Activated T-cell treated with anti-CD3 and anti-CD28 coated beads, Interleukin-2, amount 50 U/mL, for 24 hours (primary cell): ENCODE measurements around the gene PACSIN1.

Experiments
- DNase-seq: peaks from one replicate; pipeline ENCODE4 v3.0.0-alpha.2; 2020
- H3K27ac Mint-ChIP-seq: 2 replicates; pipeline ENCODE4 v1.8.0; 2020; ENCODE audit warnings: mild to moderate bottlenecking, mixed read lengths
- H3K27me3 Mint-ChIP-seq: 2 replicates; pipeline ENCODE4 v1.8.0; 2020; ENCODE audit warnings: mixed read lengths
- H3K36me3 Mint-ChIP-seq: 2 replicates; pipeline ENCODE4 v1.8.0; 2020; ENCODE audit warnings: low read depth, mixed read lengths
- H3K4me1 Mint-ChIP-seq: 2 replicates; pipeline ENCODE4 v1.8.0; 2020; ENCODE audit warnings: low read depth, mixed read lengths
- H3K4me3 Mint-ChIP-seq: 2 replicates; pipeline ENCODE4 v1.8.0; 2020; ENCODE audit warnings: mild to moderate bottlenecking, moderate library complexity, mixed read lengths
- H3K9me3 Mint-ChIP-seq: 2 replicates; pipeline ENCODE4 v1.8.0; 2020; ENCODE audit warnings: mixed read lengths

Gene PACSIN1

DNA sequence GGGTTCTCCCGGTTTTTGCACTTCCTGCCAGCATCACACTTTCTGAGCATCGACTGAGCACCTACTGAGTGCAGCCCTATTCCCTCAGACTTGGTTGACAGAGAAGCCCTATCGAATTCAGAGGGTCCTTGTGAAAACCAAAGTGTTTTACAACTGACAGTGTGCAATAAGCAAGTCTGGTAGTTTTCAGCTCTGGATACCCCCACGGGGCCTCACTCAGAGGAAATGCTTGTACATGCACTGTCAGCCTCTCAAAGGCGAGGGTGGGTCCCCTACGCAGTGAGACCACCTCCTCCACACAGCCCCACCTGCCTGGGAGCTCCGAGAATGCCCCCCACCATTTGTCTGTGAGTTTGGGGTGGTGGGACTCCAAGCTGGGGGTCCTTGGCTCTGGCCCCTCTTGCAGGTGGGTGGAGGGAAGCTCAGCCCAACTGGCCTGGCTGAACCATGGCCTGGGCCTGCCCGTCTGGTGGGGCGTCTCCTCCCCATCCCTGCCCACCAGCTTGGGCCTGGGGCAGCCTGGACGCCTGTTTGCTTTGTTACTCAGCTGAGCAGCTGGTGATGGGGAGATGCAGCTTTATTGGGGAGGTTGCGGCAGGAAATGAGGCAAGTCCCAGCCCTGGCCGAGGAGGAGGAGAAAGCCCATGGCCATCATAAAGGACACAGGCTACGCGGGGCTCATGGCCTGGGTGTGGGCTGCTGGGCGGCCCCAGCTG is 88.6 kb downstream of the PACSIN1 start:
- Mint-ChIP-seq H3K4me1 (peaks cover 8% of the 10 kb centered on the region), H3K4me3 (no peak overlapping the region), H3K27ac (no peak overlapping the region), H3K27me3 (no peaks in the 10 kb centered on the region), H3K36me3 (no peaks in the 10 kb centered on the region), H3K9me3 (no peaks in the 10 kb centered on the region)
- DNase-seq = no peak

DNA sequence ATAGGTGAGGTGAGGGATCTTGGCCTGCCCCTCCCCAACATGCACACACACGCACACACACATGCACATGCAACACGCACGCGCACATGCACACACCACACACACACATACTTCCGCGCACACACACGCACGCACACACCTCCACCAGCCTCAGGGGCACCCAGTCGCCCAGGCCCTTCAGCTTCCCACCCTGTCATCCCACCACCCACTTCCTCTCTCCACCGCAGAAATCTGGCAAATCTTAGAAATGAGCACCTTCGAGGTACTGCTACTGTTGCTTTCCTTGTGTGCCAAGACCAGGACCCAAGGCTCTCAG is 89.1 kb downstream of the PACSIN1 start:
- H3K9me3 Mint-ChIP-seq = no peaks in the 10 kb centered on the region
- no peaks in the 10 kb centered on the region for H3K27me3 Mint-ChIP-seq
- no peak overlapping the region for H3K4me3 Mint-ChIP-seq
- H3K36me3 Mint-ChIP-seq = no peaks in the 10 kb centered on the region
- H3K4me1 Mint-ChIP-seq = peaks cover 8% of the 10 kb centered on the region
- no peak overlapping the region for H3K27ac Mint-ChIP-seq
- DNase-seq = no peak

DNA sequence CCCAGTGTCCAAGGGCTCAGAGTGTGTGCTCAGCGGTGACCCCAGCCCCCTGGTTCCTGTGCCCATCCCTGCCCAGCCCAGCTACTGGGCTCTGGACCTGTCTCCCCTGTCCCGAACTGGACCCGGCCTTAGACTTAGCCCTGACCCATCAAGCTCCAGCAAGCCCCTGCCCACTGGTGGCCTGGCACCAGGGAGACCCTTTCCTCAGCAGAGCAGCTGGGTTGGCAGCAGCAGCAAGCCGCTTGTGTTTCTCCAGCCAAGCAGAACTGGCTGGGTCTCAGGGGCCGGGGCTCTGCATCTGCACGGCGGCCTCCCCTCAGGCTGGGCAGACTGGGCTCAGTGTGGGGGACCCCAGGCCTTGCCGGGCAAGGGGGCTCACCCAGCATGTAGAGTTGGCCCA is 89.5 kb downstream of the PACSIN1 start:
- no peaks in the 10 kb centered on the region for H3K27me3 Mint-ChIP-seq
- peaks cover 8% of the 10 kb centered on the region for H3K4me1 Mint-ChIP-seq
- DNase-seq = no peak
- no peaks in the 10 kb centered on the region for H3K9me3 Mint-ChIP-seq
- no peak overlapping the region for H3K4me3 Mint-ChIP-seq
- H3K27ac Mint-ChIP-seq = no peak overlapping the region
- no peaks in the 10 kb centered on the region for H3K36me3 Mint-ChIP-seq

DNA sequence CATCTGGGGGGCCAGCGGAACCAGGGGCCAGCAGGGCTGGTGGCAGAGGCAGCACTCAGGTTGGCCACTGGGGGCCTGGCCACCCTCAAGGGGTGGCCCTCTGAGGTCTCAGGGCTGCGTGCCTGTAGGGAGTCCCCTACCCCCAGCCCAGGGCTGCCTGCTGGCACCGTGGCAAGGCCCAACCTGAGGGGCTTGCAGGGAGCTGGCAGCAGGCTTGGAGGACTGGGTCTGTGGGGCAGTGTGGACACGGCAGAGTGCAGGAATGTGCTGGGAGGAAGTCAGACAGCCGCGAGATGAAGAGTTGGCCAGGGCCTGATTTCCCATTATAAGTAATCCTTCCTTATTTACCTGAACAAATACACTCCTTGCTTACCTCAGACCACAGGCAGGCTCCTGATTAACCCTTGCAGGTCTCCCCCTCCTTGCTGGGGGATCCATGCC is 90.2 kb downstream of the PACSIN1 start, which contains the start of gene SPDEF:
TSS of gene SPDEF (minus strand) at position 299 of the 441 bp plus-strand sequence. CDS start 11,874 bp downstream, outside the sequence.
- no peak for DNase-seq
- H3K4me1 Mint-ChIP-seq = peaks cover 8% of the 10 kb centered on the region
- H3K9me3 Mint-ChIP-seq = no peaks in the 10 kb centered on the region
- no peaks in the 10 kb centered on the region for H3K27me3 Mint-ChIP-seq
- H3K36me3 Mint-ChIP-seq = no peaks in the 10 kb centered on the region
- H3K27ac Mint-ChIP-seq = no peak within 1 kb of the TSS
- H3K4me3 Mint-ChIP-seq = no peak within 1 kb of the TSS

DNA sequence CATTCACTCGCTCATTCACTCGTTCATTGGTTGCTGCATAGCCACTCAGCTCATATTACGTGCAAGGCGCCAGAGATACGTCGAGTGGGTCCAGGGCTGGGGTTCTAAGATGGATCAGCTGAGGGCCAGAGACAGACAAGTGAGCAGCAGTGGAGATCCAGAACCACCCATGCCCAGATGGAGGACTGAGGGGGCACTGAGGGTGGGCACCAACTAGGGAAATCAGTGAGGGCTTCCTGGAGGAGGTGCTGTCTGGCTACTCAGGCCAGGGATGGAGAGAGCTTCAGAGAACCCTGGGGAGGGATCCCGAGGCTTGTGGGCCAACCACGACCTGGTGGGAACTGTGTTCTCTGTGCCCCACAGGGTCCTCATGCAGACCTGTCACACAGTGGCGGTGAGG is 90.6 kb downstream of the PACSIN1 start:
- Mint-ChIP-seq H3K4me3 (no peak overlapping the region), H3K4me1 (peaks cover 8% of the 10 kb centered on the region), H3K27me3 (no peaks in the 10 kb centered on the region), H3K9me3 (no peaks in the 10 kb centered on the region), H3K36me3 (no peaks in the 10 kb centered on the region), H3K27ac (no peak overlapping the region)
- no peak for DNase-seq

DNA sequence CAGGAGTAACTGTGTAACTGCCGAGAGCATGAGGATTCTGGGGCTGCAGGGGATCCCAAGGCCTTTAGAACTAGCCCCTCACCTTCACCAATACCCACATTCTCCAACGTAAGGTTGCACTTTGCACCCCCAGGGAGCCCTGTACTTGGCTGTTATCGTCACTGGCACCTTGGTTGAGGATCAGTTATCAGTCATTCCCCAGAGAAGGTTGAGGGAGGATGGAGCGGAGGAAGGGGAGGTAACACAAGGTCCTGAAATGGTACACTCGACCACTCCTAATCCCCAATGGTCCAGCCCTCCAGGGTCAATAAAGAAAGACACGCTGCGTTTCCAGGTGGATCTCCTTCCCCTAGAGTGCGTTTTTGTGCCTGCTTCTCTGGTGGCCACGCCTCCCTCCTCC is 91.4 kb downstream of the PACSIN1 start:
- H3K9me3 Mint-ChIP-seq = no peaks in the 10 kb centered on the region
- no peak overlapping the region for H3K4me3 Mint-ChIP-seq
- H3K27ac Mint-ChIP-seq = no peak overlapping the region

DNA sequence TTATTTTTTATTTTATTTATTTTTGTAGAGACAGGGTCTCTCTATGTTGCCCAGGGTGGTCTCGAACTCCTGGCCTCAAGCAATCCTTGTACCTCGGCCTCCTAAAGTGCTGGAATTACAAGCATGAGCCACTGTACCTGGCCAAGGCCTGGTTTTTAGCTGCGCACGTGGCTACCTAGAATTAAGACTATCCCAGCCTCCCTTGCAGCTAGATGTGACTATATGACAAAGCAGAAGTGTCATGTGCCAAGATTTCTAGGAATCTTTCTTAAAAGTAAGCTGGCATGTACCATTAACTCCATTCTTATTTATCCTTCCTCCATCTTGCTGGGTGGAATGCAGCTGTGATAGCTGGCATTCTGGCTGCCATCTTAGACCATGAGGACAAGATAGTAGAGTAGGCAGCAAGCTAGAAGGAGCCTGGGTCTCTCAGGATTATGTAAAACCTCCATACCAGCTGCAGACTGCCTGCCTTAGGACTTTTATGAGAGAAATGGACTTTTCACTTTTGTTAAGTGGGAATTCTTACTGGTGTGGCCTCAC is 92.4 kb downstream of the PACSIN1 start:
- Mint-ChIP-seq H3K36me3 (no peaks in the 10 kb centered on the region), H3K4me1 (peaks cover 8% of the 10 kb centered on the region), H3K27ac (no peak overlapping the region), H3K4me3 (no peak overlapping the region), H3K9me3 (no peaks in the 10 kb centered on the region), H3K27me3 (no peaks in the 10 kb centered on the region)
- DNase-seq = no peak

More for the DNA sequence above, 91.4 kb downstream of the PACSIN1 start:
- Mint-ChIP-seq H3K36me3 (no peaks in the 10 kb centered on the region), H3K27me3 (no peaks in the 10 kb centered on the region), H3K4me1 (peaks cover 8% of the 10 kb centered on the region)
- DNase-seq = no peak

DNA sequence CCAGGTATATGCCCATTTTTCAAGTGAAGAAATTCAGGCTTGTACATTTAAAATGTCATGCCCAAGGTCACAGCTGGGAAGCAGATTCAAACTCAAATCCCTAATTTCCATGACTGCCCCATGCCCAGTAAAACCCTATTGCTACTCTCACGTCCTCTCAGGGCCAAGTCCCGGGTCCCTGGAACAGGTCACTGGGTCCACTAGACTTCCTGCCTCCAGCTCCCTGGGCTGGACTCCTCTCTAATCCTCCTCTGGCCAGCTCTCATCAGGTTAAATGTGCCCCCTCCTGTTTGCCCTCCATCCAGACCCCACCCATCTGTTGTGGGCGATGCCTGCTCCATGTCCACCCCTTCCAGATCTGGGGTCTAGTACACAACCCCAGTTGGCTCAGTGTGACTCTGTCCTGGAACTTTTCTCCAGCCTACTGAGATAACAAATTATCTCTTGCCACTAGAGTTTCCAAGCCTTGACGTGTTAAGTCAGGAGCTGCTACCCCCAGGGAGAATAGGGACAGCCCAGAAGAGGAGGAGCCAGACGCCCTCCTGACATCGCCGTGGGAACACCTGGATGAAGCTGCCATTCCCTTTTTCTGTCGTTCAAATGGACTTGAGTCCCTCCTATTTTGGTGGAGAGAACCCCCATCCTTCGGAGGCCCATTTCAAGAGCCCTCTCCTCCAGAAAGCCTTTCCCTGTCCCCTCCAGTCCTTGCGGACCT is 93.9 kb downstream of the PACSIN1 start:
- Mint-ChIP-seq H3K27me3 (no peaks in the 10 kb centered on the region), H3K4me3 (no peak overlapping the region), H3K27ac (no peak overlapping the region), H3K9me3 (no peaks in the 10 kb centered on the region), H3K36me3 (no peaks in the 10 kb centered on the region), H3K4me1 (peaks cover 4% of the 10 kb centered on the region)
- no peak for DNase-seq

DNA sequence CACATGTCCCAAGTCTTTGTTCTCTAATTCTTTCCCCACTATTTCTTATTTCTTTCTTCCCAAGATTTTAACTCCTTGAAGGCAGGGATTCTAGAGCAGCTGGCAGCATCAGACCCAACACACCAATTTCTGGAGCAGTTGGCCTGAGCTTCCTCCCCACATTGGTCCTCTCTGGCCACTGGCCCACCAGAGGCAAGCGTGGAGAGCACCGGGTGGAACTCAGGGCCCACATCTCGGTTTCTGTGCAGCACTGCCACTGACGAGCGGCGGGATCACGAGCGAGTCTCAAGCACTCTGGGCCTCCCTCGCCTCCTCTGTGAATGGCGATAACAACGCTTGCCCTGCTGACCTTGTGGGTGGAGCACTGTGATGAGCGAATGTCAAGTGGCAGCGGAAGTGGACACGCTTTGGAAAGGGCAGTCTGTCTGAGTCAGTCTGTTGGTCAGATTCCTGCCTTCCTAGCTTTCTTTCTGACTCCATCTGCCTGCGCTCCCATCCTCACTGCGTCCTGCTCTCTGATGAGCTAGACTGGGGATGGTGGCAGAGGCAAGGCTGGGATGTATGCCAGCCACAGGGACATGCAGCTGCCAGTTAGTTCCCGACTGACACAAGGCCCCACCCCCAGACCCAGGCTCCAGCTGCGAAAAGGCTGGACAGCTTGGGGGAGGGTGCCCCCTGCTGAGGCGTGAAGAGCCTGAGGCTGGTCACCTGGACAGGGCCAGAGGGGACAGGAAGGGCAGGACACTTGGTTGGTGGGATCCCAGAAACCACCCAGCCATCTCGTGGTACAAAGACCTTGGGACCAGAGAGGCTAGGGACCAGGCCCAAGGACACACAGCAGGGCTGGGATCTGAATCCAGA is 94.7 kb downstream of the PACSIN1 start:
- no peaks in the 10 kb centered on the region for H3K9me3 Mint-ChIP-seq
- H3K27ac Mint-ChIP-seq = no peak overlapping the region
- H3K4me1 Mint-ChIP-seq = no peaks in the 10 kb centered on the region
- no peak for DNase-seq
- H3K27me3 Mint-ChIP-seq = no peaks in the 10 kb centered on the region
- no peak overlapping the region for H3K4me3 Mint-ChIP-seq
- no peaks in the 10 kb centered on the region for H3K36me3 Mint-ChIP-seq

DNA sequence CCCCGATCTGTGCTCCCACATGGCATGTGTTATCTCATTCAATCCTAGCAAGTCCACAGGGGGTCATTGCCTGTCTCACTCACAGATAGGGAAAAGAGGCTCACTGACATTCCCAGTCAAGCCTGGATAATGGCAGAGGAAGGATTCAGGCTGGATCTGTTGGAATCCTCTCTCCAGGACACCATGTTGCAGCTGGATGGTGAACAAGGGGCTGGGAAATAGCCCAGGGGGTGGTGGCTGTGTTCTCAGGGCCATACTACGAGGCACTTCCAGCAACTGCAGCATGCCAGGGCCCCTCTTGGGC is 95.3 kb downstream of the PACSIN1 start:
- Mint-ChIP-seq H3K4me1 (no peaks in the 10 kb centered on the region), H3K9me3 (no peaks in the 10 kb centered on the region), H3K4me3 (no peak overlapping the region), H3K27me3 (no peaks in the 10 kb centered on the region), H3K36me3 (no peaks in the 10 kb centered on the region), H3K27ac (no peak overlapping the region)
- no peak for DNase-seq

DNA sequence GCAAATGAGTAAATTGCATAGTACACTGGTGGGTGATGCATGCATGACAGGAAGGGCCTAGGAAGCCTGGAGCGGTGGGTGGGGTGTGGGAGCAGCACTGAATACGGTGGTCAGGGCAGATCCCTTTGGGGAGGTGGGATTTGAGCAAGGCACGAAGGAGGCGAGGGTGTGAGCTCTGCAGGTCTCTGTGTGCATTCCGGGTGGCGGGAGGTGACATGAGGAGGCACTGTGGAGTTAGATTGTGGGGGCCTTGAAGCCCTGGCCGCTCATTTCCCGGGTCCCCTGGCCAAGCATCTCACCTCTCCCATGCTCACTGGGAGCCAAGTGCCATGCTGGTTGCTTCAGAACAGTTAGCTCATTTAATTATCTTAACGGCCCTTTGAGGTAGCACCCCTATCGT is 96.5 kb downstream of the PACSIN1 start:
- no peak for DNase-seq
- Mint-ChIP-seq H3K27ac (no peak overlapping the region), H3K27me3 (peaks cover 8% of the 10 kb centered on the region), H3K9me3 (no peaks in the 10 kb centered on the region), H3K4me1 (no peaks in the 10 kb centered on the region), H3K36me3 (no peaks in the 10 kb centered on the region), H3K4me3 (no peak overlapping the region)

DNA sequence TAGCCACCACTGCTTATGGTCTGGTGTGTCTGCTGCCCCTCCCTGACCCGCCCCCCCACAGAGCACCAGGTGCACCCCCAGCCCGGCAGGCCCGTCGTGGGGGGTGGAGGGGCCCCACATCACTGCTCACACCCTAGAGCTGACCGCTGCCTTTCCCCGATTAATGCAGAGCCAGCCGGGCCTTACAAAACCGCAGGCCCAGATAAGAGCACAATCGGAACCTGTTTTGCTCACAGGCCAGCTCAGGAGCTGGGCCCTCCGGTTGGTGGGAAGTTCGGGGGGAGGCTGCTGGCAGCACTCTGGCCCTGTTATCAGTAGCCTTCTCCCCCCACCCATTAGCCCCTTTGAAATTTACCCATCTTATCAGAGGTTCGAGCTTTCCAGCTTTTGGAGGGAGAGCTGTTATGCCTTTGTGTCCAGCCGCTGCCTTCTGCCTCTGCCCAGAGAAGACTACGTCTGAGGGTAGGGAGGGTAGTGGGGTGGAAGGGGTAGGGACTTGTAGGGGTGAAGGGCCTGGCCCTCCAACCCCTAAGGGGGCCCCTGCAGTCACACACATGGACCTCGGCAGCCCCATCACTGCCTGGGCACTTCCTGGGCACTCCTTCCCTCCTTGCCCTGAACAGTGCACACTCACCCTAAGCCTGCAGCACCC is 97.1 kb downstream of the PACSIN1 start:
- DNase-seq = no peak
- H3K36me3 Mint-ChIP-seq = no peaks in the 10 kb centered on the region
- H3K27ac Mint-ChIP-seq = no peak overlapping the region
- H3K4me1 Mint-ChIP-seq = no peaks in the 10 kb centered on the region
- no peaks in the 10 kb centered on the region for H3K9me3 Mint-ChIP-seq
- H3K4me3 Mint-ChIP-seq = no peak overlapping the region
- peaks cover 9% of the 10 kb centered on the region for H3K27me3 Mint-ChIP-seq

DNA sequence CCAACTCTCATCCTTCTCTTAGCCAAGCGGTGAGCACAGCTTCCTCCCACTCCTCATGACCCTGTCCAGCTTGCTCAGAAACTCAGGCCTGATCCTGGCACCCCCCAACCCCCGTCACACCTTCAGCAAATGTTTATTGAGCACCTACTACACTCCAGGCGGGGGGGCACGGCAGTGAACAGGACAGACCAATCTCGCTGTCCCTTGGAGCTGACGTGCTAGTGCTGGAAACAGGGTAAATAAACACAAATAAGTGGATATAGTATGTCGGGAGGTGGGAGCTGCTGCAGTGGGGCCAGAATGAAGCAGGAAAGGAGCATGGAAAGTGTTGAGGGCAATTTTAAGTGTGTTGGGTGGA is 97.6 kb downstream of the PACSIN1 start:
- no peak for DNase-seq
- Mint-ChIP-seq H3K36me3 (no peaks in the 10 kb centered on the region), H3K4me3 (no peak overlapping the region), H3K27ac (no peak overlapping the region), H3K27me3 (peaks cover 14% of the 10 kb centered on the region), H3K4me1 (no peaks in the 10 kb centered on the region), H3K9me3 (no peaks in the 10 kb centered on the region)

DNA sequence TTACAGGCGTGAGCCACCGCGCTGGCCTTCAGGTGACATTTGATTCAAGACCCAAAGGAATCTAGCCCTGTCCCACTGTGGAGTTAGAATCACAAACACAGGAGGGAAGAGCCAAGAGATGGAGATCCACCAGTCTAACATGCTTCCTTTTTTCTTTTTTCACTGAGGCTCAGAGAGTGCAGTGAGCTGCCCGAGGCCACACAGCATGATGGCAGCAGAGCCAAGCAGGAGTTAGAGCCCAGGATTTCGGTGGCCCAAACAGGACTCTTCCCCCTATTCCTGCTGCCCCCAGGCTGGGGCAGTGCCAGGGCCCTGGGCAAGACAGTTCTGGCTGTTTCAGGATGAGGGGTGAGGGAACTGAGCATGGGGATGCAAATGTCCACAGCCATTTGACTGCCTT is 98.3 kb downstream of the PACSIN1 start:
- no peak overlapping the region for H3K27ac Mint-ChIP-seq
- no peaks in the 10 kb centered on the region for H3K9me3 Mint-ChIP-seq

More for the DNA sequence above, 98.3 kb downstream of the PACSIN1 start:
- H3K36me3 Mint-ChIP-seq = no peaks in the 10 kb centered on the region
- no peaks in the 10 kb centered on the region for H3K4me1 Mint-ChIP-seq
- peaks cover 17% of the 10 kb centered on the region for H3K27me3 Mint-ChIP-seq
- no peak overlapping the region for H3K4me3 Mint-ChIP-seq
- no peak for DNase-seq
